Non-pigmented ciliary epithelial cell (primary cell): ENCODE results near the gene PLCB1.

Source experiments
- DNase-seq: peaks from one replicate; pipeline ENCODE4 v3.0.0-alpha.2; 2010; ENCODE audit warnings: low read depth

Gene PLCB1

DNA sequence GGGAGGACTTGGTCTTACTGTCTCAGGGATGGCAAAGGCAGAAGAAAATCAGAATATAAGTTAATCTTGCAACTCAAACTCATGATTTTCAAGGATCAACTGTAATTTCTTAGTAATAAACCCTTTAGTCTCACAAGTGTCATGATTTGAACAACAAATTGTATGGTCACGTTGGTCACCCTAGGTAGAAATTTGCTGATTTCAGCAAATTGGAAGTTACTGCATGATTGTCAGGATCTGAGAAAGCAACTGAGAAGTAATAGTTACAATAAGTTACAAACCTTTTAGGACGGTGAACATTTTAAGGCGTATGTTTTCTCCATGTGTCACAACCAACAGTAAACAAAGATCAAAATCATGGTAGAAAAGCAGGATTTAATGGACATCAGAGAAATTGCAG, 375.2 kb downstream of the PLCB1 start:
- DNase-seq: no peak

DNA sequence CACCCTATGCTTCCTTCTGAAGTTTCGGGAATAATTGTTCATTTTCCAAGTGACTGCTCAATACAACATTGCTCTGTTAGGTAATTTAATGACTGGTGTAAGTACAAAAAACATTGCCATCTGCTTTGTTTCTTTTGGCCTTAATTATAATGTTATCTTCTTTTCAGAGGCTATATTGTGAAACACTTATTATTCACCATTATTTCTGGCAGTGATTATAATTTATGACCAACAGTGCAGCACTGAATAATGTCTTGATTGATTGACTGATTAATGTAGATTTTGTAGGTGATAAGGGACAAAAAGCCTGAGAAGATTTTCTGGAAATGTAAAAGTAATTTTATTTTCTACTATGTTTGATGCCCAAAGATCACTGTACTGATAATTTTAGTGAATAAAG, 377.7 kb downstream of the PLCB1 start:
- no peak for DNase-seq

DNA sequence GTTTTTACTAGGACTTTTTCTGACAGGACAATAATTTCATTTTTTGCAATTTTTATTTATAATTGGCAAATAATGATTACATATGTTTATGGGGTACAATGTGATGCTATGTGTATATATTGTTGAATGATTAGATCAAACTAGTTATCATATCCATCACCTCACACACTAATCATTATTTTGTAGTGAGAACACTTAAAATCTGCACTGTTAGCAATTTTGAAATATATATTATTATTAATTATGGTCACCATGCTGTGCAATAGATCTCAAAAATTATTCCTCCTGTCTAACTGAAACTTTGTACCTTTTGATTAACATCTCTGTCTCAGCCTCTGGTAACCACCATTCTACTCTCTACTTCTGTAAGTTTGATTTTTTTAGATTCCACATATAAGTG, 378.7 kb downstream of the PLCB1 start:
- no peak for DNase-seq

DNA sequence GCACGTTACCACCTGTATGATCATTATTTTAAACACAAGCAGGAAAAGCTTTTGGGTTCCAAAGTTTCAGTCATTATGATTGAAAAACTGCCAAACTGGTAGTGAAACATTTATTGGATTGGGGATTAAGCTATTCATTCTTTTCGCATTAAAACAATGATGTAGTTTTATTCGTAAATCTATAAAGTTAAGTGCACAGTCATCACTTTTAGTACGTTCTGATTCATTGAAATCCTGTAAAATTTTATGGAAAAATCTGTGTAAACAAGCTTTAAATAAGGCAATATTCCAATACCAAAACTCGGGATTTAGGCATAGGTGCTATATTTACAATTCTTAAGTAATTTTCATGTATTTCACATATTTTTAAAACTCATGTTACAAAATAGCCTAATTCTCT, 379.9 kb downstream of the PLCB1 start:
- DNase-seq: no peak

DNA sequence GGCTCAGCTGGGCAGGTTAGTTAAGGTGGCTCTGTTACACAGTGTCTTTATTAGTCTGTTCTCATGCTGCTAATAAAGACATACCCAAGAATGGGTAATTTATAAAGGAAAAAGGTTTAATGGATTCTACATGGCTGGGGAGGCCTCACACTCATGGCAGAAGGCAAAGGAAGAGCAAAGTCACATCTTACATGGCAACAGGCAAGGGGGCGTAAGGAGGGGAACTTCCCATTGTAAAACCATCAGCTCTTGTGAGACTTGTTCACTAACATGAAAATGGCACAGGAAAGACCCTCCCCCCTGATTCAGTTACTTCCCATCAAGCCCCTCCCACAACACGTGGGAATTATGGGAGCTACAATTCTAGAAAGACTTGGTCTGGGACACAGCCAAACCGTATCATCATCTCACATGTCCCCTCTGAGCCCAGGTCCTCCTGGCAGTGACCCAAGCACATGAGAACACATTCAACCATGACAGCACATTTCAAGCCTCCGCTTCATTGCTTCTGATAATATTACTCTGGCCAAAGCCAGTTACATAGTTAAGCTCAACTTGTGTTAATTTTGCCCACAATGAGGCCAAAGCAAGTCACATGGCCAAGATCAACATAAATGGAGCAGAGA, 383.9 kb downstream of the PLCB1 start:
- DNase-seq: no peak

DNA sequence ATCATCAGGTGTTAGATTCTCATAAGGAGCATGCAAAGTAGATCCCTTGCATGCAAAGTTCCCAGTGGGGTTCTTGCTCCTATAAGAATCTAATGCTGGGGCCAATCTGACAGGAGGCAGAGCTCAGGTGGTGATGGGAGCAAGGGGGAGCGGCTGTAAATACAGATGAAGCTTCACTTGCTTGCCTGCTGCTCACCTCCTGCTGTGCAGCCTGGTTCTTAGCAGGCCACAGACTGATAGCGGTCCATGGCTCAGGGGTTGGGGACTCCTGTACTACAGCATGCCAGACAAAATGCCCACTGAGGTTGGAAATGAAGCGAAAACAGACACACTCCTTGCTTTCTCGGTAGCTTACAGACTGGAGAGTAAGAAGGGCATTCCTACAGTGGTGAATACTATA, 386.8 kb downstream of the PLCB1 start:
- DNase-seq: no peak

DNA sequence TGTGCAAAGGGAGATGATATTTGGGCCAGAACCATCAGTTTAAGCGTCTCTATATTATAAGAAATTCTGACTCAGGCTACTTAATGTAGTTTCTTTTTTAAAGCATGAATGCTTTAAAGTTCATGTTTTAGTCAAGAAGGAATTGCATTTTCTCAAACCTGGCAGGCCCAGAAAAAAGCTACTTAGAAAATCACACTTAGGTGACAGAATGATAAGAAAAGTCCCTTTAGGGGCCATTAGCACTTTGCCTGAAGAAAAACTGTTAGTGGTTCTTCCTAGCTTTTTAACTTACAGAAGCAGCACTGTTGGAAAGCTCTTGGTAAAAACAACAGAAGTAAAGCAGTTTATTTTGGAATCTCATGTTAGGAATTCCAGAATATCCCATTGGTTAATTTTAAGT, 387.8 kb downstream of the PLCB1 start:
- DNase-seq: no peak

DNA sequence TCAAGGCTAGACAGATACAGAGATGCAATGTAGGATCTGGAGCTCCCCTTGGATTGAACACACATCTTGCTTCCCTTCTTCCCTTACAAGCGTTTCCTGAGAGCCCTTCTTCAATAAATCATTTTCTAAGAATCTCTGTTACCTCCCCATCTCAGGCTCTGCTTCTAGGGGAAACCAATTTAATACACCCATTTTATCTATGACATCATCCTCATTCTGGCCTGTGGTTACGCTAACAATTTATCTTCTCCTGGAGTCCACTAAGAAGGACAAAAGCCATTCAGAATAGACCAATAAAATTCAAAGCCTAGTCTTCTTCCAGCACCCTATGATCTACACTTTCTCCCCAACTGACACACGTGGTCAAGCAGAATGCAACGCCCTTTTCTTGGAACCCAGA, 390.1 kb downstream of the PLCB1 start:
- DNase-seq: no peak

DNA sequence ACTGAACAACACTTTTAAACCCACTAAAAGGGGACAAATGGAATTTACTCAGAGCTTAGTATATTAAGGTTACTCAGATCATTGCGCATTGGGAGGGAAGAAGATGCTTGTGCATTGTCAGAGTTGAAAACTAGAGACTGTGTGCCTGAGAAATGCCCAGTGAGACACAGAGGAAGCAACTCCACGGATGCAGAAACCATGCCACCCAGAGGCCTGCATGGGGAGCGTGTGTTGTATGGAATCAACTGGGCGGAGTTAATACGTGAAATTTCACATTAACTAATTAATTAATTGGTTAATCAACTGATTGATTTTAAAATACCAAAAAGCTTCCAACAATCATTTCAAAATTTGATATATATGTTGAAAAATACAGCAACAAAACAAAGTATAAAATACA, 391.6 kb downstream of the PLCB1 start:
- DNase-seq: no peak

DNA sequence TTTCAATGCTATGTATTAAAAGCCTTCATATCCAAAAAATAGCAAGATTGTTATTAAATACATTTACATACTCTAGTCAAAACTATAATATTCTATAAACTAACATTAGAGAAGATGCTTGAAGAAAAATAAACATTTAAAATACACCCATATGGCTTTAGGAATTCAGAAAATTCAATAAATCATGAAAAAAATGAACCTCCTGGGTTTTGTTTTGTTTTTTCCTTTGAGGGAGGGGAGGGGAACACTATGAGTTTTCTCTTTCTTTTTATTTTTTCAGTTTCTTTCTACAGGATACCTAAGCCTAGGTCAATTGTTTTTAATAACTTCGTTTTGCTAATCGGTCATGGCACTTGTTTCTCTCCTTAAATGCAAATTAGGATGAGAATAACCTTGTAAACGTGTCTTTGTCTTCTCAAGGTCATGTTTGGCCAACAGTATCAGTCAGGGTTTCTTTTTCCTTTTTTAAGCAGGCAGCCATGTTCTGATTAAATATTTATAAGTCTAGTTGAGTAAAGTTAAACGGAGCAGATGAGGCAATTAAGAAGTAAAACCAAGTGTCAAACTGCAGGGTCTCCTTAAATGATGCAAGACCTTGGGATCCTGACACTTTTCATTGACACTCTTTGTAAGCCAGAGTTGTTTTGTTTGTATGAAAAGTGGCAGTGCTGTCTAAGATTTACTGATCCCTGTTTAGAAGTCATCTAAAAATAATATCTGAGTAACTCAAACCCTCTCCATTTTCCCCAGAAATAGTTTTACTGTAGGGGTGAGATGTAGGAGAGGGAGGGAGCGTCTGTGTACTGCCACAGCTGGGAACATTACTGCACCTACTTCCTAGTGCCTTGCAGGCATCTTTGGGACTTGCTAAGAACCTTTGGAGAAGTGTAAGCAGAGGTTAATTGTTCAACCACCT, 392.3 kb downstream of the PLCB1 start:
- DNase-seq: no peak

DNA sequence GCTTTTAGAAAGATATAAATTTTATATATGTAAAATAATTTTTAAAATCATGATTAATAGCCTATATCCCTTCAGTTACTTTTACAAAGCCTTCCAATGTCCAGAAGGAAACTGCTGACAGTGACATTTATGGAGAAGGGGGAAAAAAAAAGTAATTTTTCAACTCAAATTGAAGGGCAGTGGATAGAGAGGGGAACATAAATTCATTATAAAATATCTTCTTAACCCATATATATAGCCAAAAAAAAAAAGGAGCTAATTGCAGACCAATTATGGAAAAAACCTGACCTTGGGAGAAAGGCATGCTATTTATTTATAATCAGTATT, 392.9 kb downstream of the PLCB1 start:
- no peak for DNase-seq

DNA sequence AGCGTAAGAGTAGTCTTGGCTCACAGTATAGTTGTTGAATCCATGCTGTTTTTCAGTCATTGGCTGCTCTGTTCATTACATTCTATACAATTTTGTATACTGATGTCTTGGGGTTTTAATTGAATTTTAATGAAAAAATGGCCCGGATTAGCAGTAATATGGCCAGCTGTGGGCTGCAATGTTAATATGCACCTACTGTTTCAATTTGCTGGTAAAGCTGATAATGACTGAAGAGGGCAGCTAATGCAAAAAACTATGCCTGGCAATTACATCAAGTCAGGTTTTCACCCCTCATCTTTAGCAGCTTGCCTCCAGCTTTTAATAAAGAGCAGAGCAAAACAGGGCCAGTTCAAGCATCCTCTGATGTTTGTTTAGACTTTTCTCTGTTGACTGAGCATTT, 394.5 kb downstream of the PLCB1 start:
- no peak for DNase-seq

DNA sequence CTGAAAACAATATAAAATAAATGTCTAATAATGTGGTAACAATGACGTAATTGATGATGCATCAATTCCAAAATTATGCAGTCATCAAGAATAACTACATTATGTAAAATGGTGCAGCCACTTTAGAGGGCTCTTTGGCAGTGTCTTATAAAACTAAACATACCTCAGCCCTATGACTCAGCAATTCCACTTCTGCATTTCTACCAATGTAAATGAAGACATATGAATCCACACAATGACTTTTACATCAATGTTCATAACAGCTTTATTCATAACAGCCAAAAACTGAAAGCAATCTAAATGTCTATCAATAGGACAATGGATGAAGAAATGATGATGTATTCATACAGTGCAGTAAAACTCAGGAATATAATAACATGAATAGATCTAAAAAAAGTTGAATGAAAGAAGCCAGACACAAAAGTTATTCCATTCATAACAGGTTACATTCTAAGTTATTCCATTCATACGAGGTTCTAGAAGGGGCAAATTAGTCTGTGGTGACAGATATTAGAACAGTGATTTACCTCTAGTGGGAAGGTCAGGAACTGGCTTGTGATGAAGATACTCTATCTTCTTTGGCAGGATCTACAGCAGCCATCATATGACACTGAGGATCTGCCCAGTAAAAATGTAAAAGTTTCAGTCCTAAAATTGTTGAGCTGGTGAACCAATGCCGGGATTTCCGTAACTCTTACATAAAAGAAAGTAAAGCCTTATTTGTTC, 396.1 kb downstream of the PLCB1 start:
- no peak for DNase-seq

DNA sequence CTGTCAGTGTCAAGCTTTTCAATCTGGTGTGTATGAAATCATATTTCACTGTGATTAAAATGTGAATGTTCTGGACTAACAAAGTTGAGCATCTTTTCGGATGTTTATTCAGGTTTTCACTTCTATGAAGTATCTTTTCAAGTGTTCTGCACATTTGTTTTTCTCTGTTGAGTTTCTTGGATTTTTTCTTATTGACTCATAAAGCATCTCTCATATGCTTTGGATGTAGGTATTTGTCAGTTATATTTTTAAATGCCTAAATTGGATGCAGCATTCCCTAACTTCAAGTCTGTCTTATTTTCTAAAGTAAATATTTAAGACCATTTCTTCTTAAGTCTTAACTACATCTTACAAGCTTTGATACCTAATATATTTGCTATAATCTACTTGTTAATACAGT, 398.0 kb downstream of the PLCB1 start:
- DNase-seq: no peak

DNA sequence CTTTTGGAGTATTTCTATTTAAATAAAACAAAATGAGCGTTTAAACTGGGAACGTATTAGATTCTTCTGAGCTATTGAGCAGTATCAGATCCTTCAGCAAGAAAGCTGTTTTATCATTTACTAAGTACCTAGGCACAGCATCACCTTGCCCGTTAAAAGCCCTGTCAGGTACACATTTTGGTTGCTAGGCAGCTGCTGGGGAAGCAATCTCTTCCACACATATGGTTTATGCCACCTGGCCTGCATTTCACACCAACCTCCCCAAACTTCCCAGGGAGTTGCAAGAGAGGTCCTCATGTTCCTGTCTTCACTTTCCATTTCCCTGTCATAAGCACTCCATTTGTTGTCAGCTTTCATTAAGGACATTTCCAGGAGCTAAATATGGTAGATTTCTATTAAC, 400.1 kb downstream of the PLCB1 start:
- no peak for DNase-seq

DNA sequence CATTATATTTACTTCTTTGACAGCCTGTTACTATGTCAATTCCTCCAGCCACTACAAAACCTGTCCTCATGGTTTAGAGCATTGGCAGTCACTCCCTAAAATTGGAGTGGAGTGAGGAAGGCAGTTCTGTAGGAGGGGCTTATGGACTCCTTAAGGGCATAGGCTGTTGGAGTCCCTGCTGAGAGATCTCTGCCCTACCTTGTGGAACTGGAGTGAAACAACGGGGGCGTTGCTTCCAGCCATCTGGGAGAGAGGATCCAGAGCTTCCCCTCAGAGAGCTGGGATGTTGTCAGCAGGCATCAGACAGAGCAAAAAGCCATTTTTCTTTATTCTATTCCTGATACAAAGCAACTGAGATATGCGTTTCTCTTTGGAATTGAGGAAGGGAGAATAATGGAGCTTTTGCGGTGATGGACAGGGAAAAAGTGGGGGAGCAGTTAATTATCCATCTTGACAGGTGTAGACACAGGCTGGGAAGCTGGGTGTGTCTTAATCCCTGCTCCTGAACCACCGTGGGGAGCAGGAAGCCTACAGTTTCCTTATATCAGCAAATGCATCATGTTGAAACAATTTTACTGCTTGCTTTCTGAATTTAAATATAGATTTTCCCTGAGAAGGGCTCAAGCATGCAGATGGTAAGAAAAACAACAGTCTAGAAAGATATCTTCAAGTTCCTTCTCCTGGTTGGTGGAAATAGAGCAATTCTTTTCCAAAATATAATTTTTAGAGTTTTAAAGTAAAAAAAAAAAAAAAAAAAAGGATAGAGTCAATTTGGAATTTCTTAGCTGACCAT, 402.5 kb downstream of the PLCB1 start:
- DNase-seq: no peak

DNA sequence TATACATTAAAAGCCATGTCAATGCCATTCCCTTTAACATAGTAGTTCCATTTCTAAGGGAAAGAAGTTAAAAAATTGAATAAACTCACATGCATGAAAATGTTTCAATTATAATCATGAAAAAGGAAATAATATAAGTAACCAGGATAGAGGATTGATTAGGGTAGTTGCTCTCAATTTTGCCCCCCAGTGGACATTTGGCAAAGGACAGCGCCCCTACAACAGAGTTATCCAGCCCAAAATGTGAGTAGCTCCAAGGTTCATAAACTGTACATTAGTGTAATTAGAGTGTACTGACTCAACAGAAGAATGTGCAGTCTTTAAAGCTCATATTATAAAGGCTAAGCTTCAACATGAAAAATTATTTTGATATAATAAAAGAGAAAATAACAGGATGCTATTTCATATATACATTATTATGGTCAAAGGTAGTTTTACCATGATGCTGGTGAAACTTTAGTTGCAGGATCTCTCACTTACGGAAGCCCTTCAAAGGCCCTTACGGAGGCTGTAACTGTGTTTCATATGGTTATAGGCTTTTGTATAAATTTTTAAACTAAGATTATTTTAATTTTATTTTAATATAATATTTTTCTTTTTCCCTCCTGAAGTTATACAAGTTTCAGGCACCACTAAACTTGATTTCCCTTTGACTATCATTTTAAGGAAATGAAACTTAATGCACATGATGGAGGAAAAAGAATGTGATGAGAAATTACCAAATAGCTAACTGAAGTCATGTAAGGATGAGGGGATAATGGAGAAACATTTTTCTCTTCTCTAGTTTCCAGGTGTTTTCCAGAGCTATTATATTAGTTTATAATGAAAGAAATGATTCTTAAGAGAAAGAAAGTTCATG, 403.6 kb downstream of the PLCB1 start:
- DNase-seq: no peak

DNA sequence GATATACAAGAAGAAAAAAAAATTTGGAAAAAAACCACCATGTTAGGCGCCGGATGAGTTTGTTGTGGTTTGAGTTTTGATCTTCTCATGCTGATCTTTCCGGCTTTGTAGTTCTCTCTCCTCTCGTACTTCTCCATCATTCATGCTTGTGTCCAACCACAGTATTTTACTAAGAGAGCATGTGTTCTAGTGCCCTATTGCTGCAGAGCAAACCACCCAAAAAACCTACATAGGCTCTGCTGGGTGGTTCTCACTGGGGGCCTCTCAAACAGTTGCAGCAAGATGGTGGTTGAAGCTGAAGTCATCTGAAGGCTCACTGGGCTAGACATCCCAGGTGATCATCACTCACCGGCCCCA, 404.2 kb downstream of the PLCB1 start:
- DNase-seq: no peak

DNA sequence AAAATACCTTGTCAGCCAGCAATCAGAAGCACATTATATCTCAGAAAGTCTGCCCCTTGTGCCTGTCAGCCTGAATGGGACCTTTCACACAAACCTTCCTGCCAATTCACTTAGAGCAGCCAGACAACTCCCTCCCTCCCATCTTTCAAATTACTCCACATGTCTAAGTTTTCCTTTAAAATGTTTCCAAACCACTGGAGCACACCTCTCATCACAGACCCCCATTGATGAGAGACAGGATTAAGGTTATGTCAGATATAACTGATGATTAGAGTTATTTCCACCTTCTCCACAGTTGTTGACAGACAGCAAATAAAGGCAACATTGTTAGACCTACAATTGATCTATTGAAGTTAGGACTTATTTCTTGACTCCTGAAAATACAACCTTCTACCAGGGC, 408.4 kb downstream of the PLCB1 start:
- DNase-seq: no peak

DNA sequence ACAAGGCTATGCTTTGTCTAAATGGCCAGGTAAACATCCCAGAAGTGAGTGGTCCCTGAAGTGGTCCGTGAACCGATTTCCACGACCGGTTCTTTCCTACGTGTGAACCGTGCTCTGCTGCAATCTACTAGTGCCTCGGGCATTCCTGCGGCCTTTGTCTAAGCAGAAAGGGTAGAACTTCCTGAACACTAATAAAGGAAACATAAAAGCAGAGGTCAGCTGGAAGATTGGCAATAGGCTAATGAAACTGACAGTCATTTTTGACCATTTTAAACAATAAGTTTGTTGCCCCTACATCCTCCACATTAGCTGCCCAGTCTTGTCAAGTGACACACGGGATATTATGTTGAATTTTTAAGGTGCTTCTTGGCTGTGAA, 410.0 kb downstream of the PLCB1 start:
- DNase-seq: no peak

DNA sequence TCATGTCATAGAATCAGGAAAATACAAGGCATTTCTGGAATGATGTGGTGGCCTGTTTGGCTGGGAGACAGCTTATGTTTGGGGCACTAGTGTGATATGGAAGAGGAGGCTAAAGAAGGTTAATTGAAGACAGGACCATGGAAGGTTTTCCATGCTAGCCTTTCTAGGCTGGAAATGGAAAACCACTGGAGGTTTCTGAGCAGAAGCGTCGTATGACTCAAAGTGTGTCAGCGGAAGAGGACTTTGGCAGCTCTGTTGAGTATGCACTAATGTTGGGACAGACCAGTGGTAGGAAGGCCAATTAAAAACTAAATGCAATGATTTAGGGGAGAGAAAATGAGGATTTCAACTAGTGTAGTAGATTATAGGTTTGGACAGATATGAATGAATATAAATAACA, 413.1 kb downstream of the PLCB1 start:
- no peak for DNase-seq
